GM12878 (cell line): ENCODE results near the gene OGFOD3. TPM values are rescaled to one million over a fixed set of nuclear protein-coding genes. Genes with fewer than 3 reads are reported as not detected.

Source experiments
- ATAC-seq: fragments of 200-7000 bp; cut with Tn5 transposase; 3 replicates; pipeline ENCODE4 v1.9.1; 2020; ENCODE audit warnings: mild to moderate bottlenecking, moderate library complexity
- BruUV-seq: library from RNA; stranded (reverse); fragments of 400-500 nt; replicated peaks from 2 replicates; lab custom pipeline; 2021; lab: Mats Ljungman, UMichigan
- CTCF ChIA-PET: fragments of 300-600 bp; sonication (Branson Sonifier 250); formaldehyde crosslinking; extraction: SDS; loops from one replicate; lab custom pipeline; 2021; ENCODE audit warnings: inconsistent platforms; lab: Yijun Ruan, JAX
- POLR2A ChIA-PET: fragments of 350-600 bp; formaldehyde crosslinking; extraction: SDS; loops from one replicate; lab custom pipeline; 2021; ENCODE audit warnings: inconsistent platforms; lab: Charles Lee
- RAD21 ChIA-PET: fragments of 300-600 bp; sonication (Branson Sonifier 250); formaldehyde crosslinking; loops from one replicate; lab custom pipeline; 2023; ENCODE audit warnings: antibody characterized with exemption; ENCODE audit not compliant: unreplicated experiment; lab: Charles Lee
- SMC1A ChIA-PET: fragments of 300-600 bp; sonication (Branson Sonifier 250); formaldehyde crosslinking; loops from one replicate; lab custom pipeline; 2023; ENCODE audit not compliant: unreplicated experiment, uncharacterized antibody; lab: Charles Lee
- DNase-seq: peaks from one replicate; pipeline ENCODE4 v3.0.0-alpha.2; 2011; ENCODE audit warnings: low read depth, low spot score
- FAIRE-seq: peaks from 3 replicates; lab custom pipeline; 2011; peaks lifted over from hg19 to GRCh38; lab: Jason Lieb, UNC
- H2AFZ ChIP-seq: 2 replicates; pipeline ENCODE4 v1.6.0; 2011; ENCODE audit warnings: low read depth, low read length, control low read depth; ENCODE audit not compliant: control insufficient read depth
- H3K27ac ChIP-seq: 2 replicates; pipeline ENCODE4 v1.5.1; 2011; ENCODE audit warnings: control low read depth; ENCODE audit not compliant: control insufficient read depth, insufficient read depth
- H3K27me3 ChIP-seq, 2 experiments: replicated peaks in 1 of 2; 2 replicates each; pipeline versions ENCODE4 v1.6.0 to v1.6.1; 2011; ENCODE audit warnings: low read length in 1 of 2; ENCODE audit not compliant: control insufficient read depth in 2 of 2, insufficient read depth in 2 of 2
- H3K36me3 ChIP-seq, 2 experiments: 2 replicates each; pipeline ENCODE4 v1.5.1; 2011; ENCODE audit warnings: low read length in 1 of 2; ENCODE audit not compliant: control insufficient read depth in 2 of 2, insufficient read depth in 2 of 2
- H3K4me1 ChIP-seq: 2 replicates; pipeline ENCODE4 v1.6.1; 2011; ENCODE audit warnings: mild to moderate bottlenecking, low read length, moderate library complexity, mixed read lengths; ENCODE audit not compliant: control insufficient read depth, insufficient read depth
- H3K4me2 ChIP-seq: 2 replicates; pipeline ENCODE4 v1.6.0; 2011; ENCODE audit warnings: control low read depth; ENCODE audit not compliant: control insufficient read depth, insufficient read depth
- H3K4me3 ChIP-seq: fragments of 200-600 bp; sonication (generic); 2 replicates; pipeline ENCODE4 v1.5.1; 2016
- H3K79me2 ChIP-seq: 2 replicates; pipeline ENCODE4 v1.6.0; 2011; ENCODE audit warnings: low read length; ENCODE audit not compliant: control insufficient read depth, insufficient read depth
- H3K9ac ChIP-seq: 2 replicates; pipeline ENCODE4 v1.8.0; 2011; ENCODE audit warnings: low read length, control low read depth, mixed read lengths; ENCODE audit not compliant: control insufficient read depth, insufficient read depth
- H3K9me3 ChIP-seq: replicated peaks from 3 replicates; pipeline ENCODE4 v1.5.1; 2011; ENCODE audit warnings: mild to moderate bottlenecking, low read length; ENCODE audit not compliant: control insufficient read depth, insufficient read depth
- H4K20me1 ChIP-seq: 2 replicates; pipeline ENCODE4 v1.6.0; 2011; ENCODE audit not compliant: control insufficient read depth, insufficient read depth
- EP300 ChIP-seq, 2 experiments: fragments of 150-350 bp in 1 of 2; IDR thresholded peaks; 2 replicates each; pipeline ENCODE4 v1.6.1; 2011 to 2012; ENCODE audit warnings: low read depth in 2 of 2, low read length in 2 of 2, borderline replicate concordance in 1 of 2, improper control_type of control experiment in 1 of 2, inconsistent platforms in 1 of 2; ENCODE audit not compliant: control insufficient read depth in 1 of 2
- ETV6 ChIP-seq, 2 experiments: fragments of 450-650 bp in 1 of 2; IDR thresholded peaks in 1 of 2; conservative IDR thresholded peaks in 1 of 2; 2 replicates each; pipeline ENCODE4 v1.6.1; 2014; ENCODE audit warnings: antibody characterized with exemption in 1 of 2, borderline replicate concordance in 1 of 2, low read depth in 1 of 2, mild to moderate bottlenecking in 1 of 2, moderate library complexity in 1 of 2
- EZH2 ChIP-seq: IDR thresholded peaks from 2 replicates; pipeline ENCODE4 v1.6.1; 2012; ENCODE audit warnings: low read depth, mild to moderate bottlenecking, control low read depth, inconsistent platforms, low read length, borderline replicate concordance; ENCODE audit not compliant: control insufficient read depth
- GABPA ChIP-seq: IDR thresholded peaks from 2 replicates; pipeline ENCODE4 v1.6.1; 2014; ENCODE audit warnings: antibody characterized with exemption, low read depth, mild to moderate bottlenecking, inconsistent platforms
- GATAD2B ChIP-seq: fragments of 450-650 bp; conservative IDR thresholded peaks from 2 replicates; pipeline ENCODE4 v1.6.1; 2017; ENCODE audit warnings: low read depth, mild to moderate bottlenecking, moderate library complexity
- HDAC6 ChIP-seq: fragments of 200-600 bp; sonication (generic); IDR thresholded peaks from one replicate; pipeline ENCODE4 v1.8.0; 2017; ENCODE audit warnings: antibody characterized with exemption; ENCODE audit not compliant: unreplicated experiment
- IKZF1 ChIP-seq: fragments of 450-650 bp; conservative IDR thresholded peaks from 2 replicates; pipeline ENCODE4 v1.6.1; 2017; ENCODE audit warnings: antibody characterized with exemption, mild to moderate bottlenecking
- IRF4 ChIP-seq: IDR thresholded peaks from 2 replicates; pipeline ENCODE4 v1.6.1; 2011; ENCODE audit warnings: low read depth, low read length
- MEF2B ChIP-seq: fragments of 450-650 bp; IDR thresholded peaks from 2 replicates; pipeline ENCODE4 v1.6.1; 2018; ENCODE audit warnings: mild to moderate bottlenecking, moderate library complexity; ENCODE audit not compliant: partially characterized antibody, poor library complexity, severe bottlenecking
- NR2C1 ChIP-seq: fragments of 450-650 bp; IDR thresholded peaks from 2 replicates; pipeline ENCODE4 v1.6.1; 2017; ENCODE audit warnings: antibody characterized with exemption, mild to moderate bottlenecking, moderate library complexity
- NRF1 ChIP-seq: conservative IDR thresholded peaks from 2 replicates; pipeline ENCODE4 v1.6.1; 2011; ENCODE audit warnings: mild to moderate bottlenecking, low read depth, low read length, improper control_type of control experiment
- RAD51 ChIP-seq: fragments of 450-650 bp; IDR thresholded peaks from 2 replicates; pipeline ENCODE4 v1.6.1; 2016; ENCODE audit warnings: moderate library complexity, mild to moderate bottlenecking, inconsistent platforms
- SMARCA5 ChIP-seq: fragments of 450-650 bp; IDR thresholded peaks from 2 replicates; pipeline ENCODE4 v1.6.1; 2017; ENCODE audit warnings: mild to moderate bottlenecking
- WRNIP1 ChIP-seq: IDR thresholded peaks from 2 replicates; pipeline ENCODE4 v1.6.1; 2011; ENCODE audit warnings: low read depth, low read length, improper control_type of control experiment, borderline replicate concordance
- ZNF274 ChIP-seq: IDR thresholded peaks from one replicate; pipeline ENCODE4 v1.8.0; 2011; ENCODE audit not compliant: insufficient read length, insufficient read depth
- WGBS: methylation state at CpG from one replicate; pipeline ENCODE4 v1.1.6; 2016; ENCODE audit warnings: low lambda C conversion rate; ENCODE audit not compliant: insufficient replicate concordance, insufficient coverage; ENCODE audit errors: missing lambda C conversion rate; 5-methylcytosine and 5-hydroxymethylcytosine counted together
- in situ Hi-C: fragments of 300-500 bp; cut with MboI; formaldehyde crosslinking; loops from 9 replicates; pipeline ENCODE4 v1.14.3; 2018; ENCODE audit warnings: mixed read lengths
- intact Hi-C: fragments of 100-400 bp; cut with micrococcal nuclease; formaldehyde crosslinking; loops from one replicate; pipeline ENCODE4 v1.14.2; 2022; ENCODE audit not compliant: unreplicated experiment
- polyA plus RNA-seq, 11 experiments: library from polyadenylated mRNA; depleted of rRNA in 4 of 11; unstranded in 6 of 11; stranded (reverse) in 5 of 11; fragments of >200 nt; fragmentation: Nextera tagmentation in 4 of 11; fragmentation: Illumina TruSeq in 1 of 11; extraction: Ambion mirVana in 4 of 11; extraction: Trizol in 1 of 11; gene quantifications; 1 replicate in 1 of 11; 2 replicates in 10 of 11; pipeline versions ENCODE4 v1.2.1 to v1.2.3, GENCODE V29; 2011 to 2016; ENCODE audit warnings: inconsistent platforms in 2 of 11, missing spikeins in 2 of 11, low read depth in 1 of 11
- total RNA-seq, 4 experiments: library from RNA; depleted of rRNA in 3 of 4; stranded (reverse); fragments of >200 nt in 3 of 4; fragmentation: Illumina TruSeq in 1 of 4; extraction: Trizol in 1 of 4; gene quantifications; 2 replicates each; pipeline versions ENCODE4 v1.2.1 to v1.2.3, GENCODE V29; 2013 to 2021
- TF ChIP-seq, protein P1 (sequence below): IDR thresholded peaks from 2 replicates; pipeline ENCODE4 v1.6.1; 2012; ENCODE audit warnings: low read depth, low read length, improper control_type of control experiment
- TF ChIP-seq, protein P2 (sequence below): fragments of 450-650 bp; IDR thresholded peaks from 2 replicates; pipeline ENCODE4 v1.6.1; 2017; ENCODE audit warnings: borderline replicate concordance

The OGFOD3 gene
- total and polyA plus RNA-seq, 10 of the 15 experiments (the other 5 are each of a cell fraction or from before 2014, with no cell fraction given), result 0.48 to 28.4 (median 18.3) TPM

DNA sequence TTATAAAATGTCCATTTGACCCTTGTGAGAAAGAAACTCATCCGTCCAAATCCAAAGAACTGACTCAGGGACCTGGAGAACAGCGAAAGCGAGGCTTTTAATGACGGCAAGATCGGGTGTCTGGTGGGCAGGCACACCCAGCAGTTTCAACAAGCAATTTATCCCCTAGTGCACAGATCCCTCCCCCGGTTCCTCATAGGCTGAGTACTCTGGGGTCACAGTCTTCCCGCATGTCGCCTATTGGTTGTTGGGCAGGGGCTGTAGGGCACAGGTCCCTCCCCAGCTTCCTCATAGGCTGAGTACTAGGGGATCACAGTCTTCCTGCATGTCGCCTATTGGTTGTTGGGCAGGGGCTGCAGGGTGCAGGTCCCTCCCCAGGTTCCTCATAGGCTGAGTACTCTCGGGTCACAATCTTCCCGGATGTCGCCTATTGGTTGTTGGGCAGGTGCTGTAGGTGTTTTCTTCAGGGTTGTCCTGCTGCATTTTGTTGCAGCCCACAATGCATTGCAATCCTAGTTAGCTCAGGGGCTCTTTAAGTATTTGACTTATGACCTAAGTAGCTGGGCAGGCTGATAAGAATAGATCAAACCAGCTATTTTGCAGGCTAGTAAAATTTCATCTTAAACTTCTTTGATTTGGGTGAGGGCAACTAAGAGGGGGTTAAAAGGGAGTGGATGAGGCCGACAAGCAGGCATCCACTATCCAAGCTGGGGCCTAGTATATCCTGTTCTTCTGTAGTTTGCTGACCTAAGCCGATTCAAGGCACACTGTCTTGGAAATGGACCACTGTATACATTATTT lies 50.5 kb downstream of the OGFOD3 start:
- 76% methylated on average over 14 of the region's 14 CpGs for WGBS
- no peak overlapping the region for H3K27ac ChIP-seq
- ATAC-seq (peak; percentile 84), FAIRE-seq (no peak), DNase-seq (no peak)
- RAD21 ChIA-PET, result no interaction called here
- intact Hi-C loops (loop anchor here (5.0 kb wide), 1 partner anchor 34 kb away; no protein-coding TSS in a partner anchor), in situ Hi-C loops (no loop called here)
- SMC1A ChIA-PET, result no interaction called here
- no TSS peak for BruUV-seq
- no peak overlapping the region for H2AFZ ChIP-seq
- peaks cover 0 to 4% of the 10 kb centered on the region in 2 experiments; a peak in 1 of 4 replicates for H3K27me3 ChIP-seq
- H3K79me2 ChIP-seq, result no peaks in the 10 kb centered on the region
- no peak overlapping the region for H3K4me3 ChIP-seq
- POLR2A ChIA-PET, result interaction anchor here (0.7 to 1.2 kb wide), 3 partner anchors 15 to 834 kb away, joined by 3 to 6 read pairs (median 3); no protein-coding TSS in a partner anchor
- H3K4me1 ChIP-seq, result peaks cover 10% of the 10 kb centered on the region
- CTCF ChIA-PET, result no interaction called here
- no peak overlapping the region for H3K9ac ChIP-seq
- no peaks in the 10 kb centered on the region for H3K36me3 ChIP-seq
- H4K20me1 ChIP-seq, result no peaks in the 10 kb centered on the region
- no peak overlapping the region for H3K4me2 ChIP-seq
- no peaks in the 10 kb centered on the region for H3K9me3 ChIP-seq
- TF ChIP-seq EP300 (IDR thresholded peaks at IDR 0.05; ENCODE audit: borderline replicate concordance in 1 of 2, control insufficient read depth in 1 of 2, low read depth in 2 of 2, low read length in 2 of 2) (no peak), NRF1 (no peak), HDAC6 (no peak), NR2C1 (peak; percentile 40), RAD51 (no peak), GATAD2B (no peak), IRF4 (no peak), WRNIP1 (no peak), MEF2B (peak; percentile 59), ZNF274 (no peak), EZH2 (no peak), ETV6 (conservative IDR thresholded peaks at IDR 0.05 in 1 of 2, IDR thresholded peaks at IDR 0.05 in 1 of 2; ENCODE audit: borderline replicate concordance in 1 of 2, low read depth in 1 of 2) (no peak), GABPA (no peak), SMARCA5 (no peak), IKZF1 (no peak)
- TF ChIP-seq, protein P1, sequence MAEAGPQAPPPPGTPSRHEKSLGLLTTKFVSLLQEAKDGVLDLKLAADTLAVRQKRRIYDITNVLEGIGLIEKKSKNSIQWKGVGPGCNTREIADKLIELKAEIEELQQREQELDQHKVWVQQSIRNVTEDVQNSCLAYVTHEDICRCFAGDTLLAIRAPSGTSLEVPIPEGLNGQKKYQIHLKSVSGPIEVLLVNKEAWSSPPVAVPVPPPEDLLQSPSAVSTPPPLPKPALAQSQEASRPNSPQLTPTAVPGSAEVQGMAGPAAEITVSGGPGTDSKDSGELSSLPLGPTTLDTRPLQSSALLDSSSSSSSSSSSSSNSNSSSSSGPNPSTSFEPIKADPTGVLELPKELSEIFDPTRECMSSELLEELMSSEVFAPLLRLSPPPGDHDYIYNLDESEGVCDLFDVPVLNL, result no peak
- TF ChIP-seq, protein P2, sequence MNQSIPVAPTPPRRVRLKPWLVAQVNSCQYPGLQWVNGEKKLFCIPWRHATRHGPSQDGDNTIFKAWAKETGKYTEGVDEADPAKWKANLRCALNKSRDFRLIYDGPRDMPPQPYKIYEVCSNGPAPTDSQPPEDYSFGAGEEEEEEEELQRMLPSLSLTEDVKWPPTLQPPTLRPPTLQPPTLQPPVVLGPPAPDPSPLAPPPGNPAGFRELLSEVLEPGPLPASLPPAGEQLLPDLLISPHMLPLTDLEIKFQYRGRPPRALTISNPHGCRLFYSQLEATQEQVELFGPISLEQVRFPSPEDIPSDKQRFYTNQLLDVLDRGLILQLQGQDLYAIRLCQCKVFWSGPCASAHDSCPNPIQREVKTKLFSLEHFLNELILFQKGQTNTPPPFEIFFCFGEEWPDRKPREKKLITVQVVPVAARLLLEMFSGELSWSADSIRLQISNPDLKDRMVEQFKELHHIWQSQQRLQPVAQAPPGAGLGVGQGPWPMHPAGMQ, result no peak
